PC-3 (cell line): Measurements from ENCODE around the gene MAST4. TPM values are rescaled to one million over a fixed set of nuclear protein-coding genes. Genes with fewer than 3 reads are reported as not detected.

Experiments used
- ATAC-seq: fragments of 200-7000 bp; cut with Tn5 transposase; 2 replicates; pipeline ENCODE4 v1.9.1; 2020; ENCODE audit warnings: mild to moderate bottlenecking, moderate library complexity
- BruUV-seq: library from RNA; stranded (reverse); fragments of 400-500 nt; replicated peaks from 2 replicates; lab custom pipeline; 2021; lab: Mats Ljungman, UMichigan
- CTCF ChIA-PET: fragments of 300-600 bp; sonication (Branson Sonifier 250); formaldehyde crosslinking; loops from one replicate; lab custom pipeline; 2022; ENCODE audit warnings: antibody characterized with exemption; lab: Charles Lee
- POLR2A ChIA-PET: fragments of 300-600 bp; sonication (Branson Sonifier 250); formaldehyde crosslinking; loops from one replicate; lab custom pipeline; 2022; ENCODE audit warnings: antibody characterized with exemption; ENCODE audit not compliant: unreplicated experiment; lab: Charles Lee
- DNase-seq: peaks from one replicate; pipeline ENCODE4 v3.0.0-alpha.2; 2015
- H2AFZ ChIP-seq: fragments of 300-600 bp; sonication (generic); 2 replicates; pipeline ENCODE4 v1.6.0; 2016; ENCODE audit warnings: antibody characterized with exemption, low read length
- H3F3A ChIP-seq: fragments of 300-600 bp; sonication (generic); one replicate; pipeline ENCODE4 v1.6.0; 2017; ENCODE audit warnings: antibody characterized with exemption, low read length, control low read depth, mild to moderate bottlenecking; ENCODE audit not compliant: unreplicated experiment
- H3K27ac ChIP-seq: fragments of 300-600 bp; sonication (generic); 2 replicates; pipeline ENCODE4 v1.5.1; 2016; ENCODE audit warnings: mild to moderate bottlenecking, low read length
- H3K27me3 ChIP-seq: fragments of 300-600 bp; sonication (generic); 2 replicates; pipeline ENCODE4 v1.6.1; 2016; ENCODE audit warnings: low read length, mixed read lengths
- H3K36me3 ChIP-seq: fragments of 300-600 bp; sonication (generic); 2 replicates; pipeline ENCODE4 v1.6.1; 2016; ENCODE audit warnings: low read depth, mixed run types, low read length, mixed read lengths
- H3K4me1 ChIP-seq: fragments of 300-600 bp; sonication (generic); 2 replicates; pipeline ENCODE4 v1.5.1; 2016; ENCODE audit warnings: low read length; ENCODE audit not compliant: insufficient read depth
- H3K4me2 ChIP-seq: fragments of 300-600 bp; sonication (generic); 2 replicates; pipeline ENCODE4 v1.6.0; 2016; ENCODE audit warnings: low read length
- H3K4me3 ChIP-seq: fragments of 300-600 bp; sonication (generic); 2 replicates; pipeline ENCODE4 v1.5.1; 2016; ENCODE audit warnings: mild to moderate bottlenecking, low read length, mixed read lengths
- H3K79me2 ChIP-seq: fragments of 300-600 bp; sonication (generic); 2 replicates; pipeline ENCODE4 v1.6.1; 2017; ENCODE audit warnings: low read length, mixed read lengths
- H3K9ac ChIP-seq: fragments of 300-600 bp; sonication (generic); 2 replicates; pipeline ENCODE4 v1.6.0; 2016; ENCODE audit warnings: mild to moderate bottlenecking, low read length
- H3K9me2 ChIP-seq: fragments of 300-600 bp; sonication (generic); replicated peaks from 2 replicates; pipeline ENCODE4 v1.6.1; 2016; ENCODE audit warnings: mixed run types, low read length, mixed read lengths
- H3K9me3 ChIP-seq: fragments of 300-600 bp; sonication (generic); 2 replicates; pipeline ENCODE4 v1.6.1; 2016; ENCODE audit warnings: low read length, mixed read lengths
- H4K20me1 ChIP-seq: fragments of 300-600 bp; sonication (generic); 2 replicates; pipeline ENCODE4 v1.6.1; 2016; ENCODE audit warnings: low read length, mixed read lengths
- EZH2 ChIP-seq: fragments of 300-600 bp; sonication (generic); IDR thresholded peaks from one replicate; pipeline ENCODE4 v1.6.1; 2017; ENCODE audit warnings: antibody characterized with exemption, mild to moderate bottlenecking, low read length; ENCODE audit not compliant: unreplicated experiment
- EZH2phosphoT487 ChIP-seq: fragments of 300-600 bp; sonication (generic); IDR thresholded peaks from 2 replicates; pipeline ENCODE4 v1.6.1; 2018; ENCODE audit warnings: mild to moderate bottlenecking, antibody characterized with exemption, low read length, borderline replicate concordance
- intact Hi-C: fragments of 100-400 bp; cut with micrococcal nuclease; formaldehyde crosslinking; loops from 2 replicates; pipeline ENCODE4 v1.9.0; 2023
- total RNA-seq: library from RNA; depleted of rRNA; stranded (reverse); fragments of >200 nt; gene quantifications from 2 replicates; pipeline ENCODE4 v1.2.3, GENCODE V29; 2014
- TF ChIP-seq, protein P1 (sequence below): fragments of 300-600 bp; sonication (generic); conservative IDR thresholded peaks from 2 replicates; pipeline ENCODE4 v1.5.1; 2017; ENCODE audit warnings: antibody characterized with exemption, low read depth, mild to moderate bottlenecking, low read length

Gene MAST4
- total RNA-seq, 1 experiment from 2014 or later = 7.9 TPM

- intact Hi-C loops = no loop called here
- TF ChIP-seq EZH2phosphoT487 (no peak), EZH2 (no peak)
- TF ChIP-seq, protein P1, sequence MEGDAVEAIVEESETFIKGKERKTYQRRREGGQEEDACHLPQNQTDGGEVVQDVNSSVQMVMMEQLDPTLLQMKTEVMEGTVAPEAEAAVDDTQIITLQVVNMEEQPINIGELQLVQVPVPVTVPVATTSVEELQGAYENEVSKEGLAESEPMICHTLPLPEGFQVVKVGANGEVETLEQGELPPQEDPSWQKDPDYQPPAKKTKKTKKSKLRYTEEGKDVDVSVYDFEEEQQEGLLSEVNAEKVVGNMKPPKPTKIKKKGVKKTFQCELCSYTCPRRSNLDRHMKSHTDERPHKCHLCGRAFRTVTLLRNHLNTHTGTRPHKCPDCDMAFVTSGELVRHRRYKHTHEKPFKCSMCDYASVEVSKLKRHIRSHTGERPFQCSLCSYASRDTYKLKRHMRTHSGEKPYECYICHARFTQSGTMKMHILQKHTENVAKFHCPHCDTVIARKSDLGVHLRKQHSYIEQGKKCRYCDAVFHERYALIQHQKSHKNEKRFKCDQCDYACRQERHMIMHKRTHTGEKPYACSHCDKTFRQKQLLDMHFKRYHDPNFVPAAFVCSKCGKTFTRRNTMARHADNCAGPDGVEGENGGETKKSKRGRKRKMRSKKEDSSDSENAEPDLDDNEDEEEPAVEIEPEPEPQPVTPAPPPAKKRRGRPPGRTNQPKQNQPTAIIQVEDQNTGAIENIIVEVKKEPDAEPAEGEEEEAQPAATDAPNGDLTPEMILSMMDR = no peak
Measured at GRCh38 chr5:66680221-66680620, 84.0 kb downstream of the MAST4 start.

DNA sequence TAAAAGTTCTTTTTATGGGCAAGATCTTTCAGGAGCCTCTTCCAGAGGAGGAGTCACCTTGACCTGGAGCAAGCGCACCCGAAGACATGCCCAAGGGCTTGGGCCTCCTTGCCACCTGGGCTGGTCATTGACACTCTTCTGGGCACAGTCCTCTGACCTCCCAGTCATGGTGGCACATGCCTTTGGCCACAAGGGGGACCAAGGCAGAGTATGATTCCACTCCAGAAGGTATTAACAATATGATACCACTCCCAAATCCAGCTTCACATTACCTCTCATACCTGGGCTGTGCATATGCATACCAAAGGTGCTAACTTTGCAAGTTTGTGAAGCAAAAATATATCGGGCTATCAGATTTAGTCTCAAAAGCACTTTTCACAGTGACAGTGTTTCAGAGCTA is 84.6 kb downstream of the MAST4 start:
- Histone ChIP-seq H4K20me1 (no peaks in the 10 kb centered on the region), H3F3A (no peaks in the 10 kb centered on the region), H2AFZ (no peak overlapping the region), H3K9ac (no peak overlapping the region), H3K9me2 (no peaks in the 10 kb centered on the region), H3K4me2 (no peak overlapping the region), H3K79me2 (no peaks in the 10 kb centered on the region), H3K27me3 (no peaks in the 10 kb centered on the region), H3K9me3 (no peaks in the 10 kb centered on the region), H3K27ac (no peak overlapping the region), H3K36me3 (no peaks in the 10 kb centered on the region), H3K4me1 (no peaks in the 10 kb centered on the region), H3K4me3 (no peak overlapping the region)
- ATAC-seq (no peak), DNase-seq (no peak)
- BruUV-seq = no TSS peak
- intact Hi-C loops = no loop called here
- ChIA-PET POLR2A (no interaction called here), CTCF (no interaction called here)
- no peak for TF ChIP-seq EZH2phosphoT487
- no peak for TF ChIP-seq EZH2
- TF ChIP-seq, protein P1 = no peak

More at GRCh38 chr5:66680221-66680620, 84.0 kb downstream of the MAST4 start:
- no TSS peak for BruUV-seq
- Histone ChIP-seq H4K20me1 (no peaks in the 10 kb centered on the region), H3K9me3 (no peaks in the 10 kb centered on the region), H3K4me1 (no peaks in the 10 kb centered on the region), H3K4me3 (no peak overlapping the region), H3K36me3 (no peaks in the 10 kb centered on the region), H3F3A (no peaks in the 10 kb centered on the region), H3K9ac (no peak overlapping the region), H3K4me2 (no peak overlapping the region), H3K27ac (no peak overlapping the region), H3K9me2 (no peaks in the 10 kb centered on the region), H3K27me3 (no peaks in the 10 kb centered on the region), H2AFZ (no peak overlapping the region), H3K79me2 (no peaks in the 10 kb centered on the region)
- ATAC-seq = no peak
- POLR2A ChIA-PET = no interaction called here
- no peak for DNase-seq
- CTCF ChIA-PET = no interaction called here

DNA sequence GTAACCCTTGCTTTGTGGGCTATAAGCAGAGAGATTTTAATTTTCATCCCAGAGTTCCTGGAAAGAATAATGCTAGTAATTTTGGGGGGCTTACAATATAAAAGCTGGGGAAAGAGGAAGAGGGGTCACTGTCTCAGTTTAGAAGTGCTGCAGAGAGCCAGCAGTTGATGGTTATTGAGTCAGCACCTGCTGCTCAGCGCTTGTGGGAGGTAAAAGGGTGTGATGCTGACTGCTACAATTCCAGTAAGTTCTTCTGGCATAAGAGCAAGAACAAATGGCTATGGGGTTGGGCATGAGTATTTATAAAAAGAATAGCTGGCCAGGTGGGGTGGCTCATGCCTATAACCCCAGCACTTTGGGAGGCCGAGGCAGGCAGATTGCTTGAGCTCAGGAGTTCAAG is 88.5 kb downstream of the MAST4 start:
- CTCF ChIA-PET = no interaction called here
- Histone ChIP-seq H4K20me1 (no peaks in the 10 kb centered on the region), H3K9me3 (no peaks in the 10 kb centered on the region), H3K4me2 (no peak overlapping the region), H3K27ac (no peak overlapping the region), H3F3A (no peaks in the 10 kb centered on the region), H3K4me3 (no peak overlapping the region), H3K9ac (no peak overlapping the region), H3K9me2 (no peaks in the 10 kb centered on the region), H3K79me2 (no peaks in the 10 kb centered on the region), H3K27me3 (no peaks in the 10 kb centered on the region), H3K36me3 (no peaks in the 10 kb centered on the region), H2AFZ (no peak overlapping the region), H3K4me1 (no peaks in the 10 kb centered on the region)
- TF ChIP-seq EZH2 (no peak), EZH2phosphoT487 (no peak)
- TF ChIP-seq, protein P1 = no peak
- ATAC-seq (no peak), DNase-seq (no peak)
- intact Hi-C loops = no loop called here
- POLR2A ChIA-PET = no interaction called here
- no TSS peak for BruUV-seq
